GM11168 (cell line): ENCODE data around the gene ARMH1.

Experiments used
- in situ Hi-C: fragments of 300-500 bp; cut with MboI; formaldehyde crosslinking; loops from one replicate; pipeline ENCODE4 v1.12.0; 2022; ENCODE audit warnings: low sequenced_read_pairs; ENCODE audit not compliant: unreplicated experiment

ARMH1 gene

GRCh38 chr1:44643721-44644334 is 30.7 kb upstream of the ARMH1 start:
- in situ Hi-C loops, result no loop called here

GRCh38 chr1:44644806-44645205 is 29.7 kb upstream of the ARMH1 start:
- in situ Hi-C loops, result no loop called here

GRCh38 chr1:44645476-44646244 is 28.9 kb upstream of the ARMH1 start:
- in situ Hi-C loops, result no loop called here

- in situ Hi-C loops, result no loop called here
These were observed 28.0 kb upstream of the ARMH1 start for GRCh38 chr1:44646261-44647110.

GRCh38 chr1:44647896-44648295 is 26.6 kb upstream of the ARMH1 start:
- in situ Hi-C loops, result no loop called here

GRCh38 chr1:44648529-44649250 is 25.8 kb upstream of the ARMH1 start:
- in situ Hi-C loops, result no loop called here

GRCh38 chr1:44649788-44650158 is 24.7 kb upstream of the ARMH1 start:
- in situ Hi-C loops, result no loop called here

- in situ Hi-C loops, result no loop called here
These were observed 24.2 kb upstream of the ARMH1 start for GRCh38 chr1:44650159-44650831.

GRCh38 chr1:44651069-44651468 is 23.4 kb upstream of the ARMH1 start:
- in situ Hi-C loops, result no loop called here

GRCh38 chr1:44652445-44653106 is 21.9 kb upstream of the ARMH1 start:
- in situ Hi-C loops, result no loop called here

GRCh38 chr1:44653107-44653964 is 21.2 kb upstream of the ARMH1 start:
- in situ Hi-C loops, result no loop called here

- in situ Hi-C loops, result no loop called here
These were observed 19.8 kb upstream of the ARMH1 start for GRCh38 chr1:44654621-44655187.

GRCh38 chr1:44655609-44656008 is 18.9 kb upstream of the ARMH1 start:
- in situ Hi-C loops, result no loop called here

- in situ Hi-C loops, result no loop called here
These were observed 14.9 kb upstream of the ARMH1 start for GRCh38 chr1:44659566-44659965.

- in situ Hi-C loops, result no loop called here
These were observed 14.3 kb upstream of the ARMH1 start for GRCh38 chr1:44660176-44660575.

GRCh38 chr1:44661781-44662682 is 12.5 kb upstream of the ARMH1 start:
- in situ Hi-C loops, result no loop called here

- in situ Hi-C loops, result no loop called here
These were observed 11.9 kb upstream of the ARMH1 start for GRCh38 chr1:44662683-44663030.
